MM.1S (cell line): ENCODE data around the gene RAB37.

ENCODE experiments used
- DNase-seq: peaks from one replicate; pipeline ENCODE4 v3.0.0-alpha.2; 2015
- H2AFZ ChIP-seq: fragments of 300-600 bp; sonication (generic); 2 replicates; pipeline ENCODE4 v1.6.0; 2016; ENCODE audit warnings: antibody characterized with exemption, low read length
- H3F3A ChIP-seq: fragments of 300-600 bp; sonication (generic); 2 replicates; pipeline ENCODE4 v1.6.1; 2016; ENCODE audit warnings: mild to moderate bottlenecking, antibody characterized with exemption, low read length, moderate library complexity, mixed read lengths; ENCODE audit not compliant: insufficient read depth
- H3K27ac ChIP-seq: fragments of 300-600 bp; sonication (generic); 2 replicates; pipeline ENCODE4 v1.5.1; 2016; ENCODE audit warnings: mild to moderate bottlenecking, low read length
- H3K27me3 ChIP-seq: fragments of 300-600 bp; sonication (generic); replicated peaks from 2 replicates; pipeline ENCODE4 v1.6.0; 2016; ENCODE audit warnings: low read length; ENCODE audit not compliant: insufficient read depth
- H3K36me3 ChIP-seq: fragments of 300-600 bp; sonication (generic); replicated peaks from 2 replicates; pipeline ENCODE4 v1.6.1; 2016; ENCODE audit warnings: mild to moderate bottlenecking, low read length, mixed read lengths; ENCODE audit not compliant: insufficient read depth
- H3K4me1 ChIP-seq: fragments of 300-600 bp; sonication (generic); 2 replicates; pipeline ENCODE4 v1.6.1; 2016; ENCODE audit warnings: low read length, mixed read lengths
- H3K4me2 ChIP-seq: fragments of 300-600 bp; sonication (generic); 2 replicates; pipeline ENCODE4 v1.6.0; 2016; ENCODE audit warnings: low read depth, low read length
- H3K4me3 ChIP-seq: fragments of 300-600 bp; sonication (generic); 2 replicates; pipeline ENCODE4 v1.5.1; 2016; ENCODE audit warnings: low read length, mixed read lengths
- H3K79me2 ChIP-seq: fragments of 300-600 bp; sonication (generic); 2 replicates; pipeline ENCODE4 v1.6.1; 2016; ENCODE audit warnings: mixed run types, low read length, mixed read lengths
- H3K9ac ChIP-seq: fragments of 300-600 bp; sonication (generic); 2 replicates; pipeline ENCODE4 v1.6.1; 2016; ENCODE audit warnings: low read length, mixed read lengths
- H3K9me2 ChIP-seq: fragments of 300-600 bp; sonication (generic); replicated peaks from 2 replicates; pipeline ENCODE4 v1.6.1; 2016; ENCODE audit warnings: mild to moderate bottlenecking, low read length, mixed read lengths; ENCODE audit not compliant: insufficient read depth
- H3K9me3 ChIP-seq: fragments of 300-600 bp; sonication (generic); replicated peaks from 2 replicates; pipeline ENCODE4 v1.6.1; 2016; ENCODE audit warnings: mild to moderate bottlenecking, low read length, mixed read lengths; ENCODE audit not compliant: insufficient read depth
- H4K20me1 ChIP-seq: fragments of 300-600 bp; sonication (generic); 2 replicates; pipeline ENCODE4 v1.6.1; 2016; ENCODE audit warnings: mild to moderate bottlenecking, low read length, moderate library complexity, mixed read lengths; ENCODE audit not compliant: insufficient read depth
- CTCF ChIP-seq: fragments of 300-600 bp; sonication (generic); IDR thresholded peaks from 2 replicates; pipeline ENCODE4 v1.5.1; 2016; ENCODE audit warnings: antibody characterized with exemption, low read length, mixed read lengths
- EZH2 ChIP-seq: fragments of 300-600 bp; sonication (generic); optimal IDR thresholded peaks from 2 replicates; pipeline ENCODE3; 2017; ENCODE audit warnings: low read depth, mild to moderate bottlenecking, antibody characterized with exemption, low read length, mixed read lengths
- EZH2phosphoT487 ChIP-seq: fragments of 300-600 bp; sonication (generic); IDR thresholded peaks from 2 replicates; pipeline ENCODE4 v1.6.1; 2018; ENCODE audit warnings: antibody characterized with exemption, low read length

The RAB37 gene

GRCh38 chr17:74757931-74758847 is 21.1 kb downstream of the RAB37 start:
- H3K36me3 ChIP-seq, result no peaks in the 10 kb centered on the region
- H3K9me2 ChIP-seq, result no peaks in the 10 kb centered on the region
- H3K9ac ChIP-seq, result peak overlapping the region; percentile 43; the same call in 1 of the 2 replicates
- no peaks in the 10 kb centered on the region for H3K27me3 ChIP-seq
- H3K79me2 ChIP-seq, result peaks cover 93% of the 10 kb centered on the region
- peaks cover 36% of the 10 kb centered on the region for H4K20me1 ChIP-seq
- no peak for DNase-seq
- H3K27ac ChIP-seq, result peak overlapping the region; percentile 87; the same call in 1 of the 2 replicates
- no peaks in the 10 kb centered on the region for H3K9me3 ChIP-seq
- no peak overlapping the region for H2AFZ ChIP-seq
- H3K4me1 ChIP-seq, result peaks cover 69% of the 10 kb centered on the region
- TF ChIP-seq EZH2phosphoT487 (no peak), EZH2 (no peak), CTCF (no peak)
- H3K4me3 ChIP-seq, result peak overlapping the region; percentile 29
- peaks cover 56% of the 10 kb centered on the region for H3F3A ChIP-seq
- peak overlapping the region; percentile 94 for H3K4me2 ChIP-seq

- Histone ChIP-seq H3K79me2 (peaks cover 93% of the 10 kb centered on the region), H4K20me1 (peaks cover 41% of the 10 kb centered on the region), H3K4me2 (peak overlapping the region; percentile 94), H2AFZ (no peak overlapping the region), H3K9ac (peak overlapping the region; percentile 43; the same call in 1 of the 2 replicates), H3K27ac (peak overlapping the region; percentile 87), H3F3A (peaks cover 50% of the 10 kb centered on the region), H3K36me3 (no peaks in the 10 kb centered on the region), H3K27me3 (no peaks in the 10 kb centered on the region), H3K9me2 (no peaks in the 10 kb centered on the region), H3K9me3 (no peaks in the 10 kb centered on the region), H3K4me3 (peak overlapping the region; percentile 29), H3K4me1 (peaks cover 65% of the 10 kb centered on the region)
- DNase-seq, result peak; percentile 53
- TF ChIP-seq CTCF (no peak), EZH2 (no peak), EZH2phosphoT487 (no peak)
These were observed 21.8 kb downstream of the RAB37 start for GRCh38 chr17:74758848-74759168.

- H3K9ac ChIP-seq, result peak overlapping the region; percentile 43
- peaks cover 98% of the 10 kb centered on the region for H3K79me2 ChIP-seq
These were observed 22.3 kb downstream of the RAB37 start for GRCh38 chr17:74759243-74759801.

More at GRCh38 chr17:74759243-74759801, 22.3 kb downstream of the RAB37 start:
- Histone ChIP-seq H3K27ac (peak overlapping the region; percentile 87), H2AFZ (no peak overlapping the region), H4K20me1 (peaks cover 43% of the 10 kb centered on the region), H3K9me2 (no peaks in the 10 kb centered on the region), H3K27me3 (no peaks in the 10 kb centered on the region), H3K4me3 (peak overlapping the region; percentile 37), H3K9me3 (no peaks in the 10 kb centered on the region), H3K4me2 (peak overlapping the region; percentile 94), H3K4me1 (peaks cover 62% of the 10 kb centered on the region), H3F3A (peaks cover 45% of the 10 kb centered on the region), H3K36me3 (no peaks in the 10 kb centered on the region)
- peak; percentile 90 for DNase-seq
- TF ChIP-seq EZH2phosphoT487, result no peak
- peak; percentile 74 for TF ChIP-seq CTCF
- no peak for TF ChIP-seq EZH2
